Urothelium cell line (cell line): ENCODE measurements around the gene ZDHHC11B.
"Not testable (repeated sequence)": the region's sequence is repeated elsewhere in the genome, so short reads cannot be mapped to it uniquely, and the experiment has no call there.

Experiments
- DNase-seq: peaks from one replicate; pipeline ENCODE4 v3.0.0; 2011; ENCODE audit warnings: low spot score, mixed read lengths
- FAIRE-seq: peaks from 2 replicates; lab custom pipeline; 2011; peaks lifted over from hg19 to GRCh38; lab: Jason Lieb, UNC

Gene ZDHHC11B

GRCh38 chr5:727087-727486 lies 57.4 kb downstream of the ZDHHC11B start:
- not testable (repeated sequence) for FAIRE-seq, DNase-seq

GRCh38 chr5:723865-724264 lies 60.7 kb downstream of the ZDHHC11B start:
- not testable (repeated sequence) for DNase-seq, FAIRE-seq

DNA sequence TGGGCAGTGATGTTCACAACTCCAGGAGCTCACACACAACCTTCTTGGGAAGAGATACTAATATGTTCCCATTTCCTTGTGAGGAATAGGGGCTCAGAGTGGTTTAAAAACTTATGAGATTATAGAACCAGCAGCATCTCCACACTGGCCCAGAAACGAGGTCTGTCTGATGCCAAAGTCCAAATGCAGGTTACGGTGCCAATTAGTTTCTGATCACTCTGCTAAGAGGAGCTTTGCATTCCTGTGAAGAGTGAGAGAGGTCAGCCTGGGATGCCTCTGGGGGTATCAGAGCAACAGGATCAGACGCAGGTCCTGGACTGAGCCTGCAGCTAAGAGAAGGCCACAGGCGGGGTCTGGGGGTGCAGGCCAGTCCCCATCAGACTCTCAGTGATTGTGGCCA lies 61.2 kb downstream of the ZDHHC11B start:
- not testable (repeated sequence) for FAIRE-seq, DNase-seq

DNA sequence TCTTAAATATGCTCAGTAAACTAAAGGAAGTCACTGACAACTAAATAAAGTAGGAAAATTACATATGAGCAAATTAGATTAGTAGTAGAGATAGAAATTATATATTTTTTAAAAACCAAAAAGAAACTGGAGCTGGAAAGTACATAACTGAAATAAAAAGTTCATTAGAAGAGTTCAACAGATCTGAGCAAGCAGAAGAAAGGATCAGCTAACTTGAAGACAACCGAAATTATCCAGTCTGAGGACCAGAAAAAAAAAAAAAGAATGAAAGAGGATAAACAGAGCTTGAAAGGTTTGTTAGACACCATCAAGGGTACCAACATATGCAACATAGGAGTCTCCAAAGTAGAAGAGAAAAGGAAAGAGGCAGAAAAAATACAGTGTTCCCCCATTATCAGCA lies 65.2 kb downstream of the ZDHHC11B start:
- not testable (repeated sequence) for DNase-seq, FAIRE-seq

GRCh38 chr5:717143-717542 lies 67.4 kb downstream of the ZDHHC11B start:
- FAIRE-seq = no peak
- no peak for DNase-seq

DNA sequence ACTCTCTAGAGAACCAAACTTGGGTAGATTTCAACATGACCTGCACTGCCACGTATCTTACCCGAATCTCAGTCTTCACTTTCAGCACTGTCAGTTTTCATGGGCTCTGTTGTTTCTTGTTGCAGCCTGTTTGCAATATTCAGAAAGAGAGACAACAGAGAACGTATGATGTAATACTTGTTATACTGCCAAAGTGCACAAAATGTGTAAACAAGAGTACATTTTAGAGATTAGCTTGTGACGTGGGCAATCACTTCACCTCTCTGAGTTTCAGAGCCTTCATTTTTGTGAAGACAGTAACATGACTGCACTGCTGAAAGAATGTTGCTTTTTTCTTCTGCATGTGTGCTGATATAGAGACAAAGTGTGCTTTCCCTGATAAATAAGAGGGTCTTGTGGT lies 67.8 kb downstream of the ZDHHC11B start:
- not testable (repeated sequence) for DNase-seq, FAIRE-seq

GRCh38 chr5:715636-716035 lies 68.9 kb downstream of the ZDHHC11B start:
- FAIRE-seq, DNase-seq: not testable (repeated sequence)

- not testable (repeated sequence) for DNase-seq
- FAIRE-seq = peak; percentile 48
Observed at GRCh38 chr5:714215-715118, 70.1 kb downstream of the ZDHHC11B start.

DNA sequence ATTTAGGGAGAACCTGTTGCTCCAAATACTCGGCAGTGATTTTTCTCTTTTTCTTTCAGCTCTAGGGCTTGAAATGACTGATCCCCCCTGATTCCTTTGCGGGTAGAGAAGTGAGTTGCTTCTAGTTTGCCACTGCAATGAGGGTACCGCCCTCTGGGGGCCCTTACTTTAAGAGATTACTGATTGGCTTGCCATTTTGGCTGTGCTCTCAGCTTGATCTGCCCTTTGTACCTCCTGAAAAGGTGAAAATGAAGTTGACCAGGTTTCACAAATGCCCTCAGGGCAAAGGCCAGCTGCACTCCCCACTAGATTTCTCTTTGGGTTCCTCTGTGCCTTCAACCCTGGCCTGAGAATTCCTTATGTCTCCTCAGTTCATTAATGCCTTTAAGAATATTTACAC lies 70.8 kb downstream of the ZDHHC11B start:
- not testable (repeated sequence) for FAIRE-seq, DNase-seq

DNA sequence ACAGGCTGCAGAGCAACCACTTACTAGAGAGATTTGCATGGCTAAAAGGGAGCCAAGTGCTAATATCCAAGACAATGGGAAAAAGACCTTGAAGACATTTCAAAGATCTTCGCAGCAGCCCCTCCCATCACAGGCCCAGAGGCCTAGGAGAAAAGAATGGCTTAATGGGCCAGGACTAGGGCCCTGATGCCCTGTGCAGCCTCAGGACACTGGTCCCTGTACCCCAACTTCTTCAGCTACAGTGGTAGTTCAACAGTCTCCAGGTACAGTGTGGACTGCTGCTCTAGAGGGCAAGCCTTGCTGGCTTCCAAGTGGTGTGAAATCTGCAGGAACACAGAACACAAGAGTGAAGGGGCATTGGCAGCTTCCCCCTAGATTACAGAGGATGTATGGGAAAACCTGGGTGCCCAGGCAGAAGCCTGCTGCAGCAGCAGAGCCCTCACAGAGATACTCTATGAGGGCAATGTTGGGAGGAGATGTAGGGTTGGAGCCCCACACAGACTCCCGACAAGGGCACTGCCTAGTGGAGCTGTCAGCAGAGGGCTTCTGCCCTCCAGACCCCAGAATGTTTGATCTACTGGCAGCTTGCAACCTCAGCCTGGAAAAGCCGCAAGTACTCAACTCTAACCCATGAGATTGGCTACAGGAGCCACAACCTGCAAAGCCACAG lies 75.5 kb downstream of the ZDHHC11B start:
- not testable (repeated sequence) for FAIRE-seq

GRCh38 chr5:708374-708773 lies 76.2 kb downstream of the ZDHHC11B start:
- not testable (repeated sequence) for FAIRE-seq, DNase-seq

More for the DNA sequence above, 75.5 kb downstream of the ZDHHC11B start:
- not testable (repeated sequence) for DNase-seq

- DNase-seq, FAIRE-seq: not testable (repeated sequence)
Observed at GRCh38 chr5:706127-706526, 78.4 kb downstream of the ZDHHC11B start.

DNA sequence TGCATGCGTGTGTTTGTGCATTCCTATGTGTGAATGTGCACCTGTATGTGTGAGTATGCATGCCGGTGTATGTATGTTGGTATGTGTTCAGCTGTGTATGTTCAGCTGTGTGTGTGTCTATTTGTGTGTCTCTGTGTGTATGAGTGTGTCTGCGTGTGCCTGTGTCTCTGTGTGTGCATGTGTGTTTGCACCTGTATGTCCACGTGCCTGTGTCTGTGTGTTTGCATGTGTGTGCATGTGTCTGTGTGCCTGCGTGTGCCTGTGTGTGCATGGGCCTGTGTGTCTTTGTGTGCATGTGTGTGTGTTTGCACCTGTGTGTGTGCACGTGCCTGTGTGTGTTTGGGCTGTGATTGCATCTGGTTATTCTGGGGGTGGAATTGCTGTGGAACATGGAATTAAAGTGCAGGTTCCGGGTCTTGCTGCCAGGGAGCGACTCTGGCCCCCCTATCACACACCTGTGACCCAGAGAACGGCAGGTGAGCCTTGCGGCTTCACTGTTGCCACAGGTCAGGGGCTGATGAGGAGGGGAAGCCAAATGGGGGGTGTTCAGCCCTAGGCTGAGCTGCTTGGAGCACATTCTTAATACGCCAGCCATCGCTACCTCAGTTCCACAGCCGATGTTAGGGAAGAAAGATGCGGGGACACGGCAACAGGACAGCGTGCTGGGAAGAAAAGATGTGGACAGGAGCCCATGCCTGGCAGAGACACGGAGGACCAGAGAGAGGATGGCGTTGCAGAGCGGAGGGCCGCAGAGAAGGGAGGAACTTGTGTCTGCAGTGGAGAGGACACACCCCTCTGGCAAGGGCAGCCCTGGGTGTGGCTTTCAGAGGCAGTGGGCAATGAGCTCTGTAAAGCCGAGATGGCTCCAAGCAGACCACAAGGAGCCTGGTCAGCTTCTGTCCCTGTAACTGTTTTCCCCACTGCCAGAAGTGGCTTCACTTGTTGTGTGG lies 87.5 kb downstream of the ZDHHC11B start:
- peak; percentile 97 for FAIRE-seq

DNA sequence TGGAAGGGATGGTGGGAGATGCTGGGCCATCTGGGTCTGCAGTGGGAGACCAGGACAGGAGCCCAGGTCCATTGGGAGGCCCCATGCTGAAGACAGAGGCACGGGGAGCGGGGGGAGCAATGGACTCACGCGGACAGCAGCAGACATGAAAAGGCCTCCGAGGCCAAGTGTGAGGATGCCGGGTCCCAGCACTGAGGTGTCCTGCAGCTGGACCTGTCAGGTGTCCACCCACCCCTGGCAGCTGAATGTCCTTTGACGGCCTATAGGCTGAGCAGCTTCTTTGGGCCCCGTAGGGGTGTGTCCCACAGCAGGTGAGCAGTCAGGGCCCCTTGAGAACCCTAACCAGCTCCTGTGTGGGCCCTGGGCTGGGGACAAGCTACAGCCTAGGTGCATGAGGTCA lies 88.3 kb downstream of the ZDHHC11B start:
- DNase-seq, FAIRE-seq: not testable (repeated sequence)

More for the DNA sequence above, 87.5 kb downstream of the ZDHHC11B start:
- DNase-seq = not testable (repeated sequence)

DNA sequence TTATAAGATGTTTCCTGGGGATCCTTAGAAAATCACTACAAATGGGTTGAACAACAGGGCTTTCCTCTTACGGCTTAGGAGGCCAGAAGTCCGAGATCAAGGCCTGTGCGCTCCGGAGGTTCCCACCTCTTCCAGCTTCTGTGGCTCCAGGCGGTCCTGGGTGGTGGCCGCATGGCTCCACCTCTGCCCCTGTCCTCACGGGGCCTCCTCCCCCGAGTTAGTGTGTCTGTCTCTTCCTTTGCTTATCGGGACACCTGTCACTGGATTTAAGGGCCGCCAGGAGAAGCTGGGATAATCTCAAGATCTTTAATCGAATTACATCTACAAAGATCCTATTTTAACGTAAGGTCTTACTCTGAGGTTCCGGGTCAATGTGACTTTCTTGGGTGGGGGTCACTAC lies 89.1 kb downstream of the ZDHHC11B start:
- DNase-seq, FAIRE-seq: not testable (repeated sequence)

DNA sequence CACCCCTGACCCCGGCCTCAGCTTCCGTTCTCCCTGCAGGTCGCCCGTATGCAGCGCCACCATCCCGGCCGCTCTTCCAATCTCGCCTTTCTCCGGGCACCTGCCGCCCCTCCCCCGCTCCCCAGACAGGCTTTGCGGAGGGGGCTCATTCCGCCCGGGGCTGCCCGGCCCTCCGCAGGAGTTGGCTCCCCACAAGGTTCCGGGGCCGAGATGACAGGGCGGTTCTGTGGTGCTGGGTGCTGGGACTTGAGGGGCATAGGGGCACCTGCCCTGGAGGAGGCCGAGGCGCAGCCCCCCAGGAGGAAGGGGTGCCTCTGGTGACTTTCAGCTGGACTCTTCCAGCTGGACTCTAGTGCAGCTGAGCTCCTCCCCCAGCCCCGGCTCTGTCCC lies 90.5 kb downstream of the ZDHHC11B start:
- peak; percentile 89 for FAIRE-seq
- not testable (repeated sequence) for DNase-seq

GRCh38 chr5:693271-694041 lies 91.1 kb downstream of the ZDHHC11B start, which contains the start of gene TPPP:
Gene TPPP (minus strand): TSS chr5:693352. CDS start chr5:678060, 15,292 bp downstream.
- FAIRE-seq = peak; percentile 65

DNA sequence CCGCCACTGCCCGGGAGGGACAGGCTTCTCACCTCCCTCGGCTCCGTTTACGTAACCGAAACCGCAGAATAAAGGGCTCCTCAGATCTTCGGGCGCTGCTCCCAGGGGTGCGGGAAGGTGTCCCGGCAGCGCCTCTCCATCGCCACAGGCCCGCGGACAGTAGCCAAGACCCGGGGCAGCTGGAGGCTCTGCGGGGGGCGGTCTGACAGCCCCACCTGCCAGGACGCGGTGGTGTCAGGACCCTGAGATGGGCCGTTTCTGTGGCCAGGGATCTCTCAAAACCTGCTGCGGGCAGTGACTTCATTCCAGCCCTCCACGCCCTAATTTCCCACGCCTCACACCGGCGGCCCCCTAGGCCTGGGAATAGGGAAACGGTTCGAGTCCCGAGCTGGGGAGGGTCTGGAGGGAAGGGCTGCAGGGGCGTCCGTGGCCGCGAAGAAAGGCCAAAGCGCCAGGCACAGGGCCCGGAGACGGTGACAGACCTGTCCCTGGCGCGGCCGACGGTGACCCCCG lies 91.9 kb downstream of the ZDHHC11B start:
- DNase-seq, FAIRE-seq: not testable (repeated sequence)

More at GRCh38 chr5:693271-694041, 91.1 kb downstream of the ZDHHC11B start, which contains the start of gene TPPP:
- peak; percentile 98 for DNase-seq
